ENCODE data around the gene TNFRSF18. TPM values are rescaled to one million over a fixed set of nuclear protein-coding genes. Genes with fewer than 3 reads are reported as not detected.
A peak's percentile ranks its signal among the peaks of the same experiment; 100 is the strongest.

TNFRSF18 gene
- total RNA-seq, 2 donors from 2014 or later = 0.95 to 1.7 TPM

DNA sequence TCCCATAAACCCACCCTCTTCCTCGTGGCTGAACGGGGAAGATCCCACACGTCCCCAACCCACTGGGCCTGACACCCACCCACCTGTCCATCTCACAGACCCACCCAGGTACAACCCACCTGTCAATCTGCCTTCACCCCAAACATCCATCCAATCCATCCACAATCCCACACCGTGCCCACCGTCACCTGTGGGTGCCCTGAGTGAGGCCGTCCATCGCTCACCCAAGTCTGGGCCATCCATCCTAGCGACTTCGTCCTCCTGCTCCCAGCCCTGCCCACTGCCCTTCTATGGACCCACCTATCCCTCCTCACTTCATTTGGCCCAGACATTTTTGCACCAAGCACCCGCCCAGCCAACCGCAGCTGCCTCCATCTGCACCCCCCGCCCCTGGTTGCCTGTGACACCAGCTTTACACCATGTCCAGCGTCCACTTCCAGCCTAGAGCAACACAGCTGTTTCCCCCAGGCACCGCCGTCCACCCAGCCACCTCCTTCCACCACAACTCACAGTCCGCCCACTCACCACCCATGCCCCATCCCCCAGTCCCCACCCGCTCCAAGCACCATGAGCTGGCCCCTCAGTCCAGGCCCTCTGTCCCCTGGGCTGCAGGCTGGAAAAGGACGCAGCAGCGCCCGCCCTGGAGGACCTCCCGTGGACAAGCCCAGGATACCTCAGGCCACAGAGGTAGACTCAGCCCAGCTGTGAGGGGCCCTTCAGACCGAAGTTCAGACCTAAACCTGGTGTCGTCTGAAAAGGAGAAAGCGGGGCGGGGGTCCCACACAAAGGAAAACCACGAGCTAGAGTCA lies 25.1 kb downstream of the TNFRSF18 start:
- H3K9me3 Mint-ChIP-seq = peaks cover under 1% of the 10 kb centered on the region
- H3K9ac ChIP-seq (ENCODE audit: extremely low read depth, low read length, poor library complexity, severe bottlenecking) = no peak overlapping the region
- H3K4me3 ChIP-seq (ENCODE audit: low read length) = no peak overlapping the region
- H3K27ac Mint-ChIP-seq = no peak overlapping the region
- peaks cover 4% of the 10 kb centered on the region for H3K27me3 Mint-ChIP-seq (ENCODE audit: insufficient read depth)
- H3K4me1 ChIP-seq (ENCODE audit: control insufficient read depth, insufficient read depth, low read length) = no peaks in the 10 kb centered on the region
- H3K36me3 ChIP-seq (ENCODE audit: control insufficient read depth, insufficient read depth, low read length) = no peaks in the 10 kb centered on the region
- TF ChIP-seq, protein P1, sequence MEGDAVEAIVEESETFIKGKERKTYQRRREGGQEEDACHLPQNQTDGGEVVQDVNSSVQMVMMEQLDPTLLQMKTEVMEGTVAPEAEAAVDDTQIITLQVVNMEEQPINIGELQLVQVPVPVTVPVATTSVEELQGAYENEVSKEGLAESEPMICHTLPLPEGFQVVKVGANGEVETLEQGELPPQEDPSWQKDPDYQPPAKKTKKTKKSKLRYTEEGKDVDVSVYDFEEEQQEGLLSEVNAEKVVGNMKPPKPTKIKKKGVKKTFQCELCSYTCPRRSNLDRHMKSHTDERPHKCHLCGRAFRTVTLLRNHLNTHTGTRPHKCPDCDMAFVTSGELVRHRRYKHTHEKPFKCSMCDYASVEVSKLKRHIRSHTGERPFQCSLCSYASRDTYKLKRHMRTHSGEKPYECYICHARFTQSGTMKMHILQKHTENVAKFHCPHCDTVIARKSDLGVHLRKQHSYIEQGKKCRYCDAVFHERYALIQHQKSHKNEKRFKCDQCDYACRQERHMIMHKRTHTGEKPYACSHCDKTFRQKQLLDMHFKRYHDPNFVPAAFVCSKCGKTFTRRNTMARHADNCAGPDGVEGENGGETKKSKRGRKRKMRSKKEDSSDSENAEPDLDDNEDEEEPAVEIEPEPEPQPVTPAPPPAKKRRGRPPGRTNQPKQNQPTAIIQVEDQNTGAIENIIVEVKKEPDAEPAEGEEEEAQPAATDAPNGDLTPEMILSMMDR (conservative IDR thresholded peaks at IDR 0.05) = no peak
- H3K9me3 ChIP-seq (ENCODE audit: control insufficient read depth, low read length) = no peaks in the 10 kb centered on the region
- no peak overlapping the region for H3K4me3 Mint-ChIP-seq
- peaks cover 2% of the 10 kb centered on the region for H3K4me1 Mint-ChIP-seq
- H3K36me3 Mint-ChIP-seq (ENCODE audit: low read depth) = no peaks in the 10 kb centered on the region
- H3K27ac ChIP-seq (ENCODE audit: low read depth, low read length) = no peak overlapping the region
- peaks cover 7% of the 10 kb centered on the region for H3K27me3 ChIP-seq (ENCODE audit: control insufficient read depth, insufficient read depth, low read length, poor library complexity, severe bottlenecking)
- peak; percentile 42 for DNase-seq
- WGBS, 2 experiments (ENCODE audit: insufficient coverage in 1 of 2, insufficient read length in 1 of 2) = 91 to 92% methylated on average over 15 to 26 of the region's 26 CpGs

DNA sequence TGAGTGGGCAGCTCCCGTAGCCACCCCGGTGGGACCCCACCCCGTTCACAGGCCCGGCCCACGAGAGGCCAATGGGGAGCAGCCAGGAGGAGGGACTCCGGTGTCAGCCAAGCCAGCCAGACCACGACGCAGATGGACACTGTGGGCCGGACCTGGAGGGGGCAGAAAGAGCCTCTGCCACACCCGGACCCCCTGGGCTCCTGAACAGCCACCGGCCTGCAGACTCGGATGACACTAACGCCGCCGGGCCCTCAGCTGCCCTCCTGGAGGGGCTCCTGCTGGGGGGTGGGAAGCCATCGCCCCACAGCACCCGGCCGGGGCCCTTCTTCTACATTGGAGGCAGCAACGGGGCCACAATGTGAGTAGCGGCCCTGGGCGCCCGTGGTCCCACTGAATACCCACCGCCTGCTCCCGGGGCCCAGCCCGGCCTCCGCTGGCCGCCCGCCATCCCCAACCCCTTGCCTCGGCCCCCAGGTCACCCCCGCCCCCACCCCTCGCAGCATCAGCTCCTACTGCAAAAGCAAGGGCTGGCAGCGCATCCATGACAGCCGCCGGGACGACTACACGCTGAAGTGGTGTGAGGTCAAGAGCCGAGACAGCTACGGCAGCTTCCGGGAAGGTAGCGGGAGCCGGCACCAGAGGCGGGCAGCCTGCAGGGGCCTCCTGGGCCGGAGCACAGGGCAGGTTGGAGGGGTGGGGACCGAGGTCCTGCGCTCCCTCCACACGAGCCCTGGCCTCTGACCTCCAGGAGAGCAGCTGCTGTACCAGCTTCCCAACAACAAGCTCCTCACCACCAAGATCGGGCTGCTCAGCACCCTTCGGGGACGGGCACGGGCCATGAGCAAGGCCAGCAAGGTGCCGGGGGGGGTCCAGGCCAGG lies 26.2 kb downstream of the TNFRSF18 start:
- H3K36me3 Mint-ChIP-seq (ENCODE audit: low read depth) = peaks cover 2% of the 10 kb centered on the region
- Histone ChIP-seq H3K4me1 (ENCODE audit: control insufficient read depth, insufficient read depth, low read length) (no peaks in the 10 kb centered on the region), H3K27ac (ENCODE audit: low read depth, low read length) (no peak overlapping the region), H3K9ac (ENCODE audit: extremely low read depth, low read length, poor library complexity, severe bottlenecking) (no peak overlapping the region), H3K9me3 (ENCODE audit: control insufficient read depth, low read length) (no peaks in the 10 kb centered on the region), H3K36me3 (ENCODE audit: control insufficient read depth, insufficient read depth, low read length) (no peaks in the 10 kb centered on the region), H3K27me3 (ENCODE audit: control insufficient read depth, insufficient read depth, low read length, poor library complexity, severe bottlenecking) (peaks cover 10% of the 10 kb centered on the region), H3K4me3 (ENCODE audit: low read length) (no peak overlapping the region)
- H3K4me3 Mint-ChIP-seq = no peak overlapping the region
- TF ChIP-seq, protein P1 (conservative IDR thresholded peaks at IDR 0.05) = no peak
- H3K27ac Mint-ChIP-seq = no peak overlapping the region
- H3K4me1 Mint-ChIP-seq = peaks cover 2% of the 10 kb centered on the region
- WGBS, 2 experiments (ENCODE audit: insufficient coverage in 1 of 2, insufficient read length in 1 of 2) = 92 to 94% methylated on average over 25 to 51 of the region's 51 CpGs
- H3K27me3 Mint-ChIP-seq (ENCODE audit: insufficient read depth) = peaks cover 12% of the 10 kb centered on the region
- DNase-seq = peak; percentile 57
- peaks cover 11% of the 10 kb centered on the region for H3K9me3 Mint-ChIP-seq

DNA sequence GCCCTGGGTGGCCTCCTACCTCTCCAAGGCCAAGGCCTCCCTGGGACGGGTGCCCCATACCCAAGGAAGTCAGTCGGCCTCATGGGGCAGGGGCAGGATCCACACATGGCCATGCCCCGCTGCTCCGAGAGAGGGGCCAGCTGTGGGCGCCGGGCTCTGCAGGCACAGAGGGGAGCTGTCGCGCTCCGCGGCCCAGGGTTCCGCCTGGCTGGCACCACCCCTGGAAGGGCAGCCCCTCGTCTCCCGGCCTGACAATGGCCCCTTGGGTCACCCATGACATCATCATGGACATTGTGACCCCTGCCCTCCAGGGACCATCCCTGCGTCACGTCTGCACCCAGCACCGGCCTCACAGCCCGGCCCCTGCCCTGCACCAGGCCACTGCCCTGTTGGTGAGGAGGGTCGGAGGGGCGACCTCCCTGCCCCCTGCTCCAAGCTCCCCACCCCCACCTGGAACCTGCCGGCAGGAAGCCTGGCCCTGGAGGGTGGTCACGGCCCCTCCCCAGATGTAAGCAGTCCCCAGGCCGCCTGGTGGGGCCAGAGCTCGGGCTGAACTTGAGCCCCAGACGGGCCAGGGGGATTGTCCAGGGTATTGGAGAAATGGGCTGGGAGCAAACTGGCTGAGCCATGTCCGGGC lies 26.9 kb downstream of the TNFRSF18 start:
- peaks cover 10% of the 10 kb centered on the region for H3K27me3 ChIP-seq (ENCODE audit: control insufficient read depth, insufficient read depth, low read length, poor library complexity, severe bottlenecking)
- DNase-seq = peak; percentile 53
- H3K36me3 ChIP-seq (ENCODE audit: control insufficient read depth, insufficient read depth, low read length) = no peaks in the 10 kb centered on the region
- 91 to 93% methylated on average over 17 to 24 of the region's 25 CpGs for WGBS, 2 experiments (ENCODE audit: insufficient coverage in 1 of 2, insufficient read length in 1 of 2)
- H3K9me3 ChIP-seq (ENCODE audit: control insufficient read depth, low read length) = no peaks in the 10 kb centered on the region
- no peak overlapping the region for H3K27ac ChIP-seq (ENCODE audit: low read depth, low read length)
- Mint-ChIP-seq H3K9me3 (peaks cover 11% of the 10 kb centered on the region), H3K27me3 (ENCODE audit: insufficient read depth) (peaks cover 13% of the 10 kb centered on the region), H3K27ac (no peak overlapping the region), H3K4me1 (peaks cover 2% of the 10 kb centered on the region), H3K4me3 (no peak overlapping the region), H3K36me3 (ENCODE audit: low read depth) (peaks cover 4% of the 10 kb centered on the region)
- no peak overlapping the region for H3K4me3 ChIP-seq (ENCODE audit: low read length)
- no peak overlapping the region for H3K9ac ChIP-seq (ENCODE audit: extremely low read depth, low read length, poor library complexity, severe bottlenecking)
- H3K4me1 ChIP-seq (ENCODE audit: control insufficient read depth, insufficient read depth, low read length) = no peaks in the 10 kb centered on the region
- TF ChIP-seq, protein P1 (conservative IDR thresholded peaks at IDR 0.05) = no peak
